Dermis microvascular lymphatic vessel endothelial cell (primary cell): ENCODE data around the gene ITGB6. TPM values are rescaled to one million over a fixed set of nuclear protein-coding genes. Genes with fewer than 3 reads are reported as not detected.
A peak's percentile ranks its signal among the peaks of the same experiment; 100 is the strongest.
"Not testable (repeated sequence)": the region's sequence is repeated elsewhere in the genome, so short reads cannot be mapped to it uniquely, and the experiment has no call there.

Source experiments
- DNase-seq, 2 donors: peaks; one replicate each; pipeline versions ENCODE4 v3.0.0 to v3.0.0-alpha.2; 2010; ENCODE audit warnings: low read depth in 2 of 2
- total RNA-seq: library from RNA; depleted of rRNA; stranded (reverse); fragments of >200 nt; gene quantifications from 2 replicates; pipeline ENCODE4 v1.2.1, GENCODE V29; 2014

Gene ITGB6
- total RNA-seq, 1 donor from 2014 or later: not detected

DNA sequence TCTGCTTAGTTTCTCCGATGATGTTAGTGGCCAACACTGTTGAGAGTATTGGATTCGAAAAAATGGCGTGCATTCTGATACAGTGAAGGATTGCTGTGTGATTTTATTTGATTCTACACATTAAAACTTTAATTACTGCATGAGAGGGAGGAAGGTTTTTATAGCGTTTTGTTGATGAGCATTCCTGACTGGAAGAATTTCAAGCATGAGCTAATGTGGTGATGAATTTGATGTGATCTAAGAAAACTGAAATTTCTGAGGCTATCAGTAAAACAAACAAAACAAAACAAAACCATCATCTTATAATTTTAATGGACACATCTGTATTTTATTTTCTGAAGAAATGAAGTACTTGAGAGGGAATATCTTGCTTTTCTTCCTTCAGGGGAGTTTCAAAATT, 59.6 kb downstream of the ITGB6 start:
- no peak for DNase-seq

GRCh38 chr2:160139991-160140390, 60.1 kb downstream of the ITGB6 start:
- DNase-seq: no peak

- no peak for DNase-seq
Measured at GRCh38 chr2:160139350-160139749, 60.7 kb downstream of the ITGB6 start.

- DNase-seq: no peak
Measured at GRCh38 chr2:160138406-160138805, 61.7 kb downstream of the ITGB6 start.

DNA sequence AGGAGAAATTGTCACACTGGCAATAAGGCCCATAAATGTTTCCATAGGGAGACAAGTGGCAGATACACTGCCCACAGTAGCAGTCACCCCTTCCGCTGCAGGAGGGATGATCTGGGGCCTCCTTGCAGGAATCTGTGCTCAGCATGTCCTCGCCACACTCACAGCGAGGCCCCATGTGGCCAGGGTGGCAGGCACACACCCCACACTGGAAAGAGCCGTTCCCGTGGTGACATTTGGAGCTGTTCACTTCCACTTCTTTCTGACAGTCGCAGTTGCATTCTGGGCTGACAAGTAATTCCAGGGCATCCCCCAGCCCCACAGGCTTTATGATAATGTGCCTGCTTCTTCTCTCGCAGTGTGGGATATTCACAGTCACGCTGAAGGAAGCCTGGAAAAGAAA, 62.6 kb downstream of the ITGB6 start:
- DNase-seq: no peak

DNA sequence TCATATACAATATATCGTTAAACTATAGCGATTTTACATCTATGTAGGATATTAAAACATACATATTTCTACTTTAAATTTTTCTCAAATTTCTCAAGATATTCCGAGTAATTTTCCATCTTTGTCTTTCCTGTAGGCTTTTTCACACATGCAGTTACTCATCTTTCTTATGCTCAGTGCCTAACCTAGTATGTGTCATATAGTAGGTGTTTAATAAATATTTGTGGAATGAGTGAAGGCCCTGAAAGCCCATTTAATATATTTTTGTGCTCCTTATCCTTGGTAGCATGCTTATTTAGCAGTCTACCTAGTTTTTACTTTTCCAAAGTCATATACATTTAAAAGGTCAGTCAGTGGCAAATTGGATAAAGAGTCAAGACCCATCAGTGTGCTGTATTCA, 67.3 kb downstream of the ITGB6 start:
- no peak for DNase-seq

DNA sequence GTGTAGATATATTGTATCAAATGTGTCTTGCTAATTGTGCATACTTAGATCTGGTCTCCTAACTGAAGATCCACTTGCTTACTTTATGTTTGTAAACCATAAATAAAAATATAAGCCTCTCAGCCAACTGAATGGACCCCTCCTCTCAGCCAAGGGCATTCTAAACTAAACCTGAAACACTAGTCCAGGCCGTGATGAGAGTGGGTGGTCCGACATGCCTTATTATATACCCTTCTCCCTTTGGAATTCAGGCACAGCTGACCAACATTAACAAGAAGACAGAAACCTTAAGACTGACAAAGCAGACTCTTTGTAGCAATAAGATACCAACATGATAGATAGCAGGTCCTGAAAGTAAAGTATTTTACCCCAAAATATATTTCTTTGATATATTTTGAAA, 73.3 kb downstream of the ITGB6 start:
- DNase-seq: no peak

GRCh38 chr2:160126315-160126714, 73.8 kb downstream of the ITGB6 start:
- no peak for DNase-seq

DNA sequence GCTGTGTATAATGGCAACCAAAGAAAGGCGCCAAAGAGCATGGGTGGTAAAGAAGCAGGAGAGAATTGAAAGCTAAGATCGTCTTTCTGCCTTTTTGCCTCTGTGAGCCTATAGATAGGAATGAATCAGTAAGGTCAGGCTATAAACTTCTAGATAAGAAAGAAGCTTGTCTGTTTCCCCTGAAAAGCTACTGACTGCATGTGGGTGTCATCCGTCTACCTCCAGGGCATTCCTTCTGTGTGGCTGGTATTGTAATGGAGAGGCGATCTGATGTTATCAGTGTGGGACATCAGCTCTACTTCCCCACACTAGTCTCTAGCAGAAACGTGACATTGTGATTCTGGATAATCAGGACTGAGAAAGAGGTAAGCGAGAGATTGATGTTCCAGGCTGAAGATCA, 74.2 kb downstream of the ITGB6 start:
- no peak for DNase-seq

DNA sequence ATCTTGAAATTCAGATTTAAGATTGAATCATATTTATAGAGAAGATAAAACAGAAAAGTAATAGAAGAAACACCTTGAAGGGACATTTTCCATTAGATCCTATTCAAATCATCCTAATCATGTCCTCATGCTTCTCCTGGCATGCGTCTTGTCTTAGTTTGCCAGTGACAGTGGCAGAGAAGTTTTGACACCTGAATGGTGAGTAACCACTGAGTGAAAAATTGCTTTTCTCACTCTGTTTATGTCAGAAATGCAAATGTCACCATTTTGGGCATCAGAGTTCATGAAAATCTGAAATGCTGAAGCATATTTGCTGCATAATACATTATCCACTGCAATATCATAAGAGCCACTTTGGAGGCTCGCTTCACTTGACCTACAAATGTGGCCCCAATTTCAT, 74.7 kb downstream of the ITGB6 start:
- no peak for DNase-seq

DNA sequence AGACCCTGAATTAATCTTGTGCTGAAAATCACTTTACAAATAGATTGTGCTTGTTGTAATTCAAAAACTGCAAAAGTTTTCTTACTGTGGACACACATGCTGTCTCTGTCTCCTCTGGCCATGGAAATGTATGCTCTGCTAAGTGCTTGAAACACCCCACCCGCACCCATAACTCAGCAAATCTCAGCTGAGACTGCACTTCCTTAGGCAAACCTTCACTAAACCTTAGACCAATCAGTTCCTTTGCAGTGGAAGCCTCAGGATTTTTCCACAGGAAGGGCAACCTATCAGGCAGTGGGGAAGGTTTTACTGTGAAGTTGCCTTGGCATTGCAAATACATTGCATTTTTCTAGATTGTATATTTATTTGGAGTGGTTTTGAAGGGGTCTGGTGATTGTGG, 75.5 kb downstream of the ITGB6 start:
- DNase-seq: no peak

- DNase-seq: not testable (repeated sequence)
Measured at GRCh38 chr2:160114721-160115120, 85.4 kb downstream of the ITGB6 start.

- DNase-seq: no peak
Measured at GRCh38 chr2:160114020-160114419, 86.1 kb downstream of the ITGB6 start.

GRCh38 chr2:160111951-160112798, 87.9 kb downstream of the ITGB6 start:
- no peak for DNase-seq

- DNase-seq: no peak
Measured at GRCh38 chr2:160110674-160111239, 89.3 kb downstream of the ITGB6 start.

DNA sequence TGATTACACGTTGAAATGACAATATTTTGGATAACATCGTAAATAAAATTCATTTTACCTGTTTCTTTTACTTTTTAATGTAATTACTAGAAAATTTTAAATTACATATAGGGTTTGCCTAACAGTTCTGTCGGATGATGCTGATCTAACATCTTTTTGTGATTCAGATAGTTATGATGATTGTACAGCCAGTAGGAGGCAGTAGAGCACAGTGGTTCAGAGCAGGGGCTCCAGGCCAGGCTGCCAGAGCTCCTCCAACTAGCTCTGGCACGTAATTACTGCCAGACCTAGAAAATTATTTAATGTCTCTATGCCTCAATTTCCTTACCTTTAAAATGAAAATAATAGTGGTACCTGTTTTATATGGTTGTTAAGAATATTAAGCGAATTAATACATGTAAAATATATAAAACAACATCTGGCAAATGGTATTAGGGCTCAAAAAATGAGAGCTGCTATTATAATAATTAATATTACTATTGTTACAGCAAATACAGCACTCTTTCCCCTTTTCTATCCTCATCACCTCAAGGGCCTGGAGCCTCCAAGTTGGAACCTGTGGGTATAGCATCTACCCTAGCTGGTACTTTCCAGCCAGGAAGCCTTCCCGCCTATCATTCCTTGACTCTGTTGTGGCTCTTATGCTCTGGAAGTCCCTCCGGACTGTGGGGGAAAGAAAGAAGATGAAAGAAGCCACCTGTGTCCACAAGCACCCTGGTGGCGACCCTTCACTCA, 90.0 kb downstream of the ITGB6 start:
- peak; percentile 74 to 86 for DNase-seq

DNA sequence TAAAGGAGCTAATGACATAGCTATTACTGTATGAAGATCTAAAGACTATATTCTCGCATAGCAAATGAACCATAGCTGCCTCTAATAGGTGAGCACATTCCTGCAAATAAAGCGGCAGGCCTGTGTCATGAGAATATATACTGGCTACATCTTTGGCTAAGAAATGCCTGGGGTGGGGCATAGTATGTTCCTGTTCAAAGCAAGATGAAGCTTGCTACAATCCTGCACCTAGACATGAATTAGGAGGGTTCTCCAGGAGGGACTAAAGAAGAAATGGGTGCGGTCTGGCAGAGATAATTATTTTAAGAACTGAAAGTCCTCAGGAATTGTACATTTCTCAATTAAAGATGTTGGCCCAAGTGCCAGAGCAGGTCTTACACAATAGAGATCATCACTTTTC, 90.8 kb downstream of the ITGB6 start:
- DNase-seq: no peak

- DNase-seq: no peak
Measured at GRCh38 chr2:160108646-160109045, 91.4 kb downstream of the ITGB6 start.

DNA sequence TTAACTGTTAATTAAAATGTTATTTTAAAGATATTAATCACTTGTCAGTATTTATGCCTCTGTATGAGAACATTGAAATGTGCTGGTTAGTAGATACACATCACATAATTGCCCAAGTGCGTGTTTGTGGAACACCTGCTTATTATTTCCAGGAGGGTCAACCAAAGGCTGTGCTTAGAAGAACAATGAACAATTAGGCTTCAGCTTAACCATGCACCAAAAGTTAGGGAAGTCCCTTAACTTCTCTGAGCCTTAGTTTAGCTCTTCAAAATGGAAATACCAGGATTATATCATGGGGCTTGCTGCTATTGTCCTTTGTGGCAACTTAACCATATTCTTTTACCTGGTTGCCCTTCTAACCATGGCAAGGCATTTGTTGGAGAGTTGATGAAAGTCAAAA, 94.7 kb downstream of the ITGB6 start:
- DNase-seq: no peak

DNA sequence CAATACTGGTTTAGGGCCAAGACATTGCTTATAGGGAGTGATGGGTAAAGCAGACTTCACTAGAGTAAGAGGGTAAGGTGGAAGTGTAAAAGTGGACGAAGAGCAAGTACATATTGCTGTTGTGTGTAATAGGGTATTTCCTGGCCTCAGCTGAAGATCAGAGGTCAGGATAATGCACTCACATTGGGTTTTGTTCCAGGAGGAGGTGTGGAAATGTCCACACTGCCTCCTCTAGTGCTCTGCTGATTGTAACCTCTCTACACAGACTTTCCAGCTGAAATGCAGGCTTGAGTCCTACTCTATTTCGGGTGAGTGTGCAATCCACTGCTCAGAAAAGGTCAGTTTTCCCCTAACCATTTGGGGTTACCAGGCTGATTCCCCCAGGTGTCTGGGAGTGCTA, 96.0 kb downstream of the ITGB6 start:
- no peak for DNase-seq

DNA sequence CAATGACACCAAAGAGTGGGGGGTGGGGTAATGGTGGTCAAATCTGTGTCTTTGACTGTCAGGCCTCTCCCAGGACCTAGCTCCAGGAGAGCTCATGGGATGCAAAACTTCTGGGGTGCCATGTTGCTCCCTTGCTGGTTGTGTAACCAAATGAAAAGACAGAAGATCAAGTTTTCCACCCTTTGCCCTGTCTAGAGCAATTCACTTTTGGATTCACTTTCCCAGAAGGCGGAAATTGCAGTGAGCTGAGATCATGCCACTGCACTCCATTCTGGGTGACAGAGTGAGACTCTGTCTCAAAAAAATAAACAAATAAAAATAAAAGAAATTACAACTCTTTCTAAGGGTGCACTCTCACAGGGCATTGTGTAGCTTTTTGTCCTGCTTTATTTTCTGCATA, 102.7 kb downstream of the ITGB6 start:
- no peak for DNase-seq

- no peak for DNase-seq
Measured at GRCh38 chr2:160096409-160096808, 103.7 kb downstream of the ITGB6 start.

GRCh38 chr2:160092445-160092844, 107.6 kb downstream of the ITGB6 start:
- no peak for DNase-seq
